Keratinocyte (primary cell): ENCODE measurements around the gene HACE1.
"Not testable (repeated sequence)": the region's sequence is repeated elsewhere in the genome, so short reads cannot be mapped to it uniquely, and the experiment has no call there.

Experiments used
- CTCF ChIP-seq, 3 experiments: IDR thresholded peaks in 1 of 3; conservative IDR thresholded peaks in 1 of 3; optimal IDR thresholded peaks in 1 of 3; 2 replicates in 2 of 3; 3 replicates in 1 of 3; pipeline versions ENCODE3 to v1.5.1; 2011; ENCODE audit warnings: low read length in 3 of 3, mild to moderate bottlenecking in 3 of 3, moderate library complexity in 2 of 3, control low read depth in 1 of 3, inconsistent platforms in 1 of 3; ENCODE audit not compliant: insufficient read depth in 2 of 3; ENCODE audit errors: extremely low read depth in 1 of 3
- EZH2 ChIP-seq: IDR thresholded peaks from one replicate; pipeline ENCODE4 v1.6.1; 2012; ENCODE audit warnings: inconsistent platforms, mild to moderate bottlenecking, low read length, moderate library complexity

DNA sequence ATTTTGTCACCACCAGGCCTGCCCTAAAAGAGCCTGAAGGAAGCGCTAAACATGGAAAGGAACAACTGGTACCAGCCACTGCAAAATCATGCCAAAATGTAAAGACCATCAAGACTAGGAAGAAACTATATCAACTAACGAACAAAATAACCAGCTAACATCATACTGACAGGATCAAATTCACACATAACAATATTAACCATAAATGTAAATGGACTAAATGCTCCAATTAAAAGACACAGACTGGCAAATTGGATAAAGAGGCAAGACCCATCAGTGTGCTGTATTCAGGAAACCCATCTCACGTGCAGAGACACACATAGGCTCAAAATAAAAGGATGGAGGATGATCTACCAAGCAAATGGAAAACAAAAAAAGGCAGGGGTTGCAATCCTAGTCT lies 120.6 kb downstream of the HACE1 start:
- TF ChIP-seq CTCF (optimal IDR thresholded peaks at IDR 0.05 in 1 of 3, IDR thresholded peaks at IDR 0.05 in 1 of 3, conservative IDR thresholded peaks at IDR 0.05 in 1 of 3; ENCODE audit: extremely low read depth in 1 of 3, insufficient read depth in 2 of 3, low read length in 3 of 3); EZH2: not testable (repeated sequence)
